Upper lobe of right lung (tissue), 1 donor: ENCODE measurements around the gene SEC31B. TPM values are rescaled to one million over a fixed set of nuclear protein-coding genes. Genes with fewer than 3 reads are reported as not detected.

Experiments
- ATAC-seq: fragments of 200-7000 bp; cut with Tn5 transposase; one replicate; pipeline ENCODE4 v1.9.1; 2020; ENCODE audit warnings: mild to moderate bottlenecking, moderate library complexity
- DNase-seq: peaks from one replicate; pipeline ENCODE4 v3.0.0-alpha.2; 2020
- H3K27ac ChIP-seq: fragments of 200-600 bp; one replicate; pipeline ENCODE4 v1.8.0; 2022
- H3K27me3 ChIP-seq: fragments of 200-600 bp; one replicate; pipeline ENCODE4 v1.8.0; 2022; ENCODE audit warnings: mild to moderate bottlenecking
- H3K36me3 ChIP-seq: fragments of 200-600 bp; one replicate; pipeline ENCODE4 v1.8.0; 2022
- H3K4me1 ChIP-seq: fragments of 200-600 bp; one replicate; pipeline ENCODE4 v1.8.0; 2022
- H3K4me3 ChIP-seq: fragments of 200-600 bp; one replicate; pipeline ENCODE4 v1.8.0; 2022; ENCODE audit warnings: mild to moderate bottlenecking
- H3K9me3 ChIP-seq: fragments of 200-600 bp; one replicate; pipeline ENCODE4 v1.8.0; 2022
- CTCF ChIP-seq: fragments of 200-600 bp; IDR thresholded peaks from one replicate; pipeline ENCODE4 v1.8.0; 2022; ENCODE audit warnings: antibody characterized with exemption
- intact Hi-C: fragments of 100-400 bp; cut with DNase I; formaldehyde crosslinking; loops from one replicate; pipeline ENCODE4 v1.11.0; 2022
- total RNA-seq: library from RNA; stranded (reverse); fragmentation: NEBNext Ultra II Directional; extraction: Animal tissue kit (Norgen Biotek cat#: 25700); gene quantifications from one replicate; pipeline ENCODE4 v1.2.1, GENCODE V29; 2021
- donor health status: DM: no; HTN: yes; CAD: no; lungs with severe emphysema.

The SEC31B gene
- total RNA-seq, 1 donor from 2014 or later: 18.2 TPM

- no peak for DNase-seq
- no peak for ATAC-seq
- H3K27me3 ChIP-seq: no peaks in the 10 kb centered on the region
- H3K36me3 ChIP-seq: peaks cover 29% of the 10 kb centered on the region
- no peaks in the 10 kb centered on the region for H3K9me3 ChIP-seq
- peak overlapping the region; percentile 76 for H3K4me3 ChIP-seq
- peaks cover 25% of the 10 kb centered on the region for H3K4me1 ChIP-seq
- TF ChIP-seq CTCF: no peak
- intact Hi-C loops: no loop called here
- peak overlapping the region; percentile 28 for H3K27ac ChIP-seq
Measured at GRCh38 chr10:100535338-100535714, 15.7 kb upstream of the SEC31B start.

GRCh38 chr10:100534726-100535125 lies 15.1 kb upstream of the SEC31B start:
- H3K9me3 ChIP-seq: no peaks in the 10 kb centered on the region

GRCh38 chr10:100531761-100532160 lies 12.1 kb upstream of the SEC31B start:
- intact Hi-C loops: no loop called here
- ATAC-seq: no peak
- no peak overlapping the region for H3K27ac ChIP-seq
- peaks cover 29% of the 10 kb centered on the region for H3K4me1 ChIP-seq
- TF ChIP-seq CTCF: no peak
- H3K27me3 ChIP-seq: no peaks in the 10 kb centered on the region
- no peak overlapping the region for H3K4me3 ChIP-seq
- no peak for DNase-seq
- H3K9me3 ChIP-seq: no peaks in the 10 kb centered on the region
- peaks cover 4% of the 10 kb centered on the region for H3K36me3 ChIP-seq

More at GRCh38 chr10:100534726-100535125, 15.1 kb upstream of the SEC31B start:
- no peak for TF ChIP-seq CTCF
- no peak for ATAC-seq
- intact Hi-C loops: no loop called here
- H3K27ac ChIP-seq: no peak overlapping the region
- no peak for DNase-seq
- H3K4me1 ChIP-seq: peaks cover 25% of the 10 kb centered on the region
- no peak overlapping the region for H3K4me3 ChIP-seq
- peaks cover 23% of the 10 kb centered on the region for H3K36me3 ChIP-seq
- no peaks in the 10 kb centered on the region for H3K27me3 ChIP-seq

GRCh38 chr10:100529475-100530298 lies 10.0 kb upstream of the SEC31B start, which contains the start of gene NDUFB8:
Gene NDUFB8 (minus strand): TSS chr10:100529871. CDS start chr10:100529851, 20 bp downstream.
- DNase-seq (peak; percentile 94), ATAC-seq (peak; percentile 95)
- intact Hi-C loops: no loop called here
- peak within 1 kb of the TSS; percentile 97 for H3K4me3 ChIP-seq
- H3K36me3 ChIP-seq: peaks cover 23% of the 10 kb centered on the region
- no peaks in the 10 kb centered on the region for H3K9me3 ChIP-seq
- H3K27me3 ChIP-seq: no peaks in the 10 kb centered on the region
- peak within 1 kb of the TSS; percentile 79 for H3K27ac ChIP-seq
- H3K4me1 ChIP-seq: peaks cover 15% of the 10 kb centered on the region
- TF ChIP-seq CTCF: no peak

GRCh38 chr10:100528921-100529474 lies 9.3 kb upstream of the SEC31B start:
- ATAC-seq: no peak
- DNase-seq: no peak

More at GRCh38 chr10:100528921-100529474, 9.3 kb upstream of the SEC31B start:
- Histone ChIP-seq H3K4me1 (peaks cover 15% of the 10 kb centered on the region), H3K4me3 (peak overlapping the region; percentile 97), H3K9me3 (no peaks in the 10 kb centered on the region), H3K27me3 (no peaks in the 10 kb centered on the region), H3K36me3 (peaks cover 30% of the 10 kb centered on the region), H3K27ac (peak overlapping the region; percentile 79)
- intact Hi-C loops: no loop called here
- no peak for TF ChIP-seq CTCF
